Measurements from ENCODE around the gene CELF4.

The CELF4 gene

GRCh38 chr18:37565101-37565976, at the start of gene CELF4:
CELF4 (minus strand) TSS chr18:37565798.
- peak within 1 kb of the TSS; percentile 35 for H3K4me3 ChIP-seq (ENCODE audit: low read depth, low read length)
- DNase-seq (ENCODE audit: low read depth, low spot score) = peak; percentile 5
- no peak for TF ChIP-seq CTCF (IDR thresholded peaks at IDR 0.05; ENCODE audit: low read depth, low read length)
- in situ Hi-C loops (cut with HindIII; ENCODE audit: low sequenced_read_pairs) = no loop called here

- in situ Hi-C loops (cut with HindIII; ENCODE audit: low sequenced_read_pairs) = no loop called here
- no peak overlapping the region for H3K4me3 ChIP-seq (ENCODE audit: low read depth, low read length)
- no peak for DNase-seq (ENCODE audit: low read depth, low spot score)
- TF ChIP-seq CTCF (IDR thresholded peaks at IDR 0.05; ENCODE audit: low read depth, low read length) = no peak
Observed at GRCh38 chr18:37613253-37613565, 47.6 kb upstream of the CELF4 start.

GRCh38 chr18:37612524-37613252, 47.1 kb upstream of the CELF4 start:
- TF ChIP-seq CTCF (IDR thresholded peaks at IDR 0.05; ENCODE audit: low read depth, low read length) = no peak
- no peak overlapping the region for H3K4me3 ChIP-seq (ENCODE audit: low read depth, low read length)
- in situ Hi-C loops (cut with HindIII; ENCODE audit: low sequenced_read_pairs) = no loop called here
- no peak for DNase-seq (ENCODE audit: low read depth, low spot score)

GRCh38 chr18:37611614-37612279, 46.1 kb upstream of the CELF4 start:
- H3K4me3 ChIP-seq (ENCODE audit: low read depth, low read length) = no peak overlapping the region
- in situ Hi-C loops (cut with HindIII; ENCODE audit: low sequenced_read_pairs) = no loop called here
- TF ChIP-seq CTCF (IDR thresholded peaks at IDR 0.05; ENCODE audit: low read depth, low read length) = no peak
- DNase-seq (ENCODE audit: low read depth, low spot score) = no peak

- in situ Hi-C loops (cut with HindIII; ENCODE audit: low sequenced_read_pairs) = no loop called here
- no peak overlapping the region for H3K4me3 ChIP-seq (ENCODE audit: low read depth, low read length)
- DNase-seq (ENCODE audit: low read depth, low spot score) = no peak
- no peak for TF ChIP-seq CTCF (IDR thresholded peaks at IDR 0.05; ENCODE audit: low read depth, low read length)
Observed at GRCh38 chr18:37608876-37609275, 43.3 kb upstream of the CELF4 start.

GRCh38 chr18:37607281-37607680, 41.7 kb upstream of the CELF4 start:
- no peak for DNase-seq (ENCODE audit: low read depth, low spot score)
- no peak overlapping the region for H3K4me3 ChIP-seq (ENCODE audit: low read depth, low read length)
- in situ Hi-C loops (cut with HindIII; ENCODE audit: low sequenced_read_pairs) = no loop called here
- no peak for TF ChIP-seq CTCF (IDR thresholded peaks at IDR 0.05; ENCODE audit: low read depth, low read length)
